GM21723 (cell line): Measurements from ENCODE around the gene CDK4.

Experiments
- ATAC-seq: cut with Tn5 transposase; IDR thresholded peaks from one replicate; pipeline ENCODE4 v1.9.1; 2021; ENCODE audit warnings: mild to moderate bottlenecking, moderate library complexity; ENCODE audit not compliant: unreplicated experiment

CDK4 gene

DNA sequence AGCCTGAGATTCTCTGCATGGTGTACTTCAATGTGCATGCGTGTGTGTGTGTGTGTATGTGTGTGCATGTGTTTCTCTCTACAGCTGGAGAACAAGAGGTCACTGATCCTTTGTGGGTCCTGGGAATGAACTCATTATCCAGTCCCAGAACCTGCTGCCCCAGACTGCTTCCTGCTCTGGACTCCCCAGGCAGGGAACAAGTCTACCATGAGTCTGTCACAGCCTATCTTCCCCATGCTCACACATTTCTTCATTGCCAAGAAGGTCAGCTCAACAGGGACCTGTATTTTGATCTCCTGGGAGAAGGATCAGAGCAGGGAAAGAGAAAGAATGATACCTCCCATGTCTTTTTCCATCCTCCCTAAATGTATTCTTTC lies 10.7 kb downstream of the CDK4 start:
- peak; percentile 1 for ATAC-seq

- ATAC-seq: peak; percentile 47
Measured at GRCh38 chr12:57740656-57741412, 11.3 kb downstream of the CDK4 start.

- no peak for ATAC-seq
Measured at GRCh38 chr12:57739914-57740538, 12.1 kb downstream of the CDK4 start.

DNA sequence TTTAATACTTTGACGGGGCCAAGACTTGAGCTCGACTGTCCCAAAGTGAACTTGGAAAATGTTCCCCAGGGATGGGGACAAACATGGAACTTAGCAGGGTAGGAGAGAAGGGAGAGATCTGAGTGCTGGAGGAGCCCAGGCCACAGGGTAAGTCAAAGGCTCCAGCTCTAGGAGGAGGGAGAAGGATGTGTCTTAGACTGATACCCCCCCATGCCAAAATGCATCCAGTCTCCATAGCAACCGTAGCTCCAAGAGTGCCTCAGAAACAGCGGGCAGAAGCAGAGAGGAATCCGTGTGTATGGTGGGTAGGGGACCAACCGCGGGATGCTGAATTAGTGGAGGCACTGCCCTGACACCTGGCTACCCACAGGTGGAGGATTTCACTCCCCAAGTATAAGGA lies 12.7 kb downstream of the CDK4 start:
- no peak for ATAC-seq

GRCh38 chr12:57738661-57739237 lies 13.4 kb downstream of the CDK4 start, which contains the start of gene AGAP2:
TSS of gene AGAP2 (minus strand) at chr12:57738742. CDS start at chr12:57738246, 496 bp downstream.
- ATAC-seq: no peak

DNA sequence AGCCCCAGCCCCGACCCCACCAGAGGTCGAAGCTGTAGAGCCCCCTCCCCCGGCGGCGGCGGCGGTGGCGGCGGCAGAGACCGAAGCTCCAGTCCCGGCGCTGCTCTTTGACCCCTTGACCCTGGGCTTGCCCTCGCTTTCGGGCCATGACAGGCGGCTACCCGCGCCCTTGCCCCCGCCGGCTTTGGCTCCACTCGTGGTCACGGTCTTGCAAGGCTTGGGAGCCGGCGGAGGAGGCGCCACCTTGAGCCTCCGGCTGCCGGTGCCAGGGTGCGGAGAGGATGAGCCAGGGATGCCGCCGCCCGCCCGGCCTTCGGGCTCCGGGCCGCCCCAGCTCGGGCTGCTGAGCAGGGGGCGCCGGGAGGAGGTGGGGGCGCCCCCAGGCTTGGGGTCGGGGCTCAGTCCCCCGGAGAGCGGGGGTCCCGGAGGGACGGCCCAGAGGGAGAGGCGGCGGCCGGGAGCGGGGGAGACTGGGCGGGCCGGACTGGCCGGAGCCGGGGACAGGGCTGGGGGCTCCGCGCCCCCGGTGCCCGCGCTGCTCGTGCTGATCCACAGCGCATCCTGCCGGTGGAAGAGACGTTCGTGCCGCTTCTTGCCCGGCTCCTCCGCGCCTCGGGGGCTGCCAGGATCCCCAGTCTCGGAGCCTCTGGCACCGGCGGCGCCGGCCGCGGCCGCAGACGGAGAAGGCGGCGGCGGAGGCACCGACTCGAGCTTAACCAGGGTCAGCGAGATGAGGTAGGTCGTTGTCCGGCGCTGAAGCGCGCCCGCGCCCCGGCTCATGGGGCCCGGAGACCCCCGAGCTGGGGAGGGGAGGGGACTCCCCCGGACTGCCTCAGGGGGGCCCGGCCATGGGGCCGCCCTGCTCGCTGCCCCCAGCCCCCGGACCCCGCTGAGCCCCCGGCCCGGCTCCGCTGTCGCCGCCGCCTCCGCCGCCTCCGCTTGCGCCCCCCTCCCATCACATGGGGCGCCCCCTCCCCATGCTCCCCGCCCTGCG lies 14.3 kb downstream of the CDK4 start:
- ATAC-seq: no peak

- ATAC-seq: no peak
Measured at GRCh38 chr12:57736741-57737466, 15.2 kb downstream of the CDK4 start.

- ATAC-seq: no peak
Measured at GRCh38 chr12:57735952-57736740, 16.0 kb downstream of the CDK4 start.

- no peak for ATAC-seq
Measured at GRCh38 chr12:57735198-57735855, 16.8 kb downstream of the CDK4 start.

DNA sequence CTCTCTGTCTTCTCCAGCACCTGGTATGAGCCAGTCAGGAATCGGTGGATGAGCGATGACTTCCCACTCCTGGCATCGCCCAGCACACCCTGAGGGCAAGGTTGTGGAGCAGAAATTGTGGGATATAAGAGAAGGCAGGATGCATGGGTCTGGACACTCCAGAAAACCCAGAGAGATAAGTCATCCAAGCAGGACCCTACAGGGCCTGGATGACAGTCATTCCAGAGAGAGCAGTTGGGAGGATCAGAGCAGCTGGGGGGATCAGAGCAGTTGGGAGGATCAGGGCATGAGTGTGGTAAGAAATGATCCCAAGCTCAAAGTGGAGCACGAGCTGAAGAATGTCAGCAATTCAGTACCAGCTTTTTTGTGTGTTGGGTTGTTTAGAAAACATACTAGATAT lies 17.5 kb downstream of the CDK4 start:
- ATAC-seq: no peak

- no peak for ATAC-seq
Measured at GRCh38 chr12:57733928-57734327, 18.2 kb downstream of the CDK4 start.

DNA sequence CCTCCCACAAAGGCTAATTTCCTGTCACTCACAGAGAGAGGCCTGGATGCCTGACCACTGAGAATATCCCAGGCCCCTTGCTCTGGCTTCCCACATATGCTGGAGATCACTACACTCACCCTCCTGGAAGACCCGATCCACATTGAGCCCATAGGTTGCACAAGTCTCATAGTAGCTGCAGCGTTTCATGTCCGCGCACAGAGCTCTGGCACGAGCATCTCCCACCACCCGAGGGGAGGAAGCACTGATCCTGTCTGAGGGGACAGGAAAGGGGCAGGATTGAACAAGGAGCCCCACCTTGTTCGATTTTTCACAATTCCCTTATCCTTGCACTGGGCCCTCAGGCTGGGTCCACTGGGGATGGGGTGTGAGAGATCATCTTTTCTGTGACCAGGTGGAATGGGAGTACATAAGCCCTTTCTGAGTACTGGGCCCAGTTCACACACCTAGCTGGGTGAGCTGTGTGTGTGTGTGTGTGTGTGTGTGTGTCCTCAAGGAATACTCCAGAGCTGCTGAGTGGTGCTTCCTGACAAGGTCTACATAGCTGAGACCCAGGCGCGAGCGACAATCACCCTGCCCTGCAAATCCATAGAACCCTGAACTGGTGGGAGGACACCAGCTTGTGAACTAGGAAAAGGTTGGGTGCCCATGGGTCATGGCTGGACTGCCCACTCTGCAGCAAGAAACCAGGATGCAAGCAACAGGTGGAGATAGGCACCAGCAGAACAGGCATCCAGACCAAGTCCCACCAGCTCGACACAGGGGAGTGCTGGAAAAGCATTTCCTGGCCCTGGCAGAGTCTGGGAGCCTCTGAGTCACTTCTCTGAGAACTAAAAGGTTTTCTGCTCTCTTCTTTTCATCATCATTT lies 19.1 kb downstream of the CDK4 start:
- ATAC-seq: no peak

DNA sequence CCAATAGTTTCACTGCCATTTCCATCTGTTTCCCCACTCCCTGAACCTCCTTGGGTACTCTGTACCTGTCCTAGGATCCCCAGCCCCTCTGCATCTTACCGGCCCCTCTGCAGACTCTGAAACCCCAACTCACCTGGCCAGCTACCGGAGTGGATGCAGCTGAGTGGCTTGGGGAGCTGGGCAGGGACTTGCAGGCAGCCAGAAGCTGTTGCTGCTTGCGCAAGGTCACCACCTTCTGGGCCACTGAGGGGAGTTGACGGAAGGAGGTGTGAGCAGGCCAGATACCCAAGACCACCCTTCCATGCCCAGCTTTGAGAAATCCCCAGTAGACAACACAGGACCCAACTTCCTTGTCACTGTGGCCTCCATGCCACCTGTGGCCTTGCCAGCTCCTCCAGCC lies 19.8 kb downstream of the CDK4 start:
- no peak for ATAC-seq

- ATAC-seq: no peak
Measured at GRCh38 chr12:57731411-57732080, 20.6 kb downstream of the CDK4 start.

- ATAC-seq: no peak
Measured at GRCh38 chr12:57730336-57731067, 21.6 kb downstream of the CDK4 start.

DNA sequence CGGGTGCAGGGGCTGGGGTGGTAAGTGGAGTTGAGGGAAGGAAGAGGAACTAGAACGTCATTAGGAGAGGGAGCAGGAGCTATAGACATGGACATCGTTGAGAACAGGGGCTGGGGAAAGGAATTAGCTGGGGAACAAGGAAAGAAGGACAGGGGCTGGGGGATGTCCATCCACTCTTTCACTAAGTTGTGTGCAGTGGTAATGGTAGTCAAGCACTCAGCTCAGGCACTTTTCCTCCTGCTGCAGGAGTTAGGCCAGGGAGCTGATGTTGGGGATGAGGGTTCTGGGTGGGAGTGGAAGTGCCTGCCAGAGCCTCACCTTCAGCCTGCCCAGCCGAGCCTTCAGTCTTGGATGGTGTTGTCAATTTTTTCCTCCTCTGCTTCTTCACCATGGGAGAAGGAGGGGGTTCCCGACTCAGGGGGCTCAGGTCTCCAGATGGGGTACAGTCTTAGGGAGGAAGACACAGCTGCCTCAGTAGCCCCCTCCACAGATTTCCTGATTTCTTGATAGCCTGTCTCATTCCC lies 22.7 kb downstream of the CDK4 start:
- no peak for ATAC-seq
